ENCODE results near the gene FMNL3. TPM values are rescaled to one million over a fixed set of nuclear protein-coding genes. Genes with fewer than 3 reads are reported as not detected.

The FMNL3 gene
- total RNA-seq, 1 experiment from 2014 or later: 5.6 TPM

- Histone ChIP-seq H3K4me2 (no peak overlapping the region), H4K20me1 (ENCODE audit: insufficient read depth) (no peaks in the 10 kb centered on the region), H3K9me2 (ENCODE audit: insufficient read depth) (no peaks in the 10 kb centered on the region), H3K4me1 (replicated peaks; ENCODE audit: insufficient read depth) (no peaks in the 10 kb centered on the region), H3K79me2 (ENCODE audit: low read depth) (no peaks in the 10 kb centered on the region), H3K9me3 (ENCODE audit: insufficient read depth, low read depth) (no peaks in the 10 kb centered on the region), H3K36me3 (ENCODE audit: low read depth) (no peaks in the 10 kb centered on the region), H3K27ac (no peak overlapping the region), H3K4me3 (no peak overlapping the region), H3F3A (ENCODE audit: insufficient read depth, low read depth) (no peaks in the 10 kb centered on the region), H2AFZ (no peak overlapping the region), H3K27me3 (ENCODE audit: insufficient read depth, low read depth) (no peaks in the 10 kb centered on the region)
- intact Hi-C loops (cut with micrococcal nuclease; ENCODE audit: unreplicated experiment): no loop called here
- DNase-seq: no peak
- TF ChIP-seq CTCF (conservative IDR thresholded peaks at IDR 0.05): no peak
- TF ChIP-seq EZH2 (IDR thresholded peaks at IDR 0.05; ENCODE audit: low read depth): no peak
- BruUV-seq (replicated peaks): no TSS peak
- CTCF ChIA-PET: no interaction called here
- POLR2A ChIA-PET (ENCODE audit: unreplicated experiment): no interaction called here
Measured at GRCh38 chr12:49588721-49589516, 118.3 kb downstream of the FMNL3 start.

GRCh38 chr12:49588281-49588680, 118.9 kb downstream of the FMNL3 start:
- Histone ChIP-seq H3K9me3 (ENCODE audit: insufficient read depth, low read depth) (no peaks in the 10 kb centered on the region), H3K79me2 (ENCODE audit: low read depth) (no peaks in the 10 kb centered on the region), H2AFZ (no peak overlapping the region), H3K27ac (no peak overlapping the region), H3K4me2 (no peak overlapping the region), H3K9me2 (ENCODE audit: insufficient read depth) (no peaks in the 10 kb centered on the region), H3K4me3 (no peak overlapping the region), H3K4me1 (replicated peaks; ENCODE audit: insufficient read depth) (no peaks in the 10 kb centered on the region), H3K27me3 (ENCODE audit: insufficient read depth, low read depth) (no peaks in the 10 kb centered on the region), H4K20me1 (ENCODE audit: insufficient read depth) (no peaks in the 10 kb centered on the region), H3K36me3 (ENCODE audit: low read depth) (no peaks in the 10 kb centered on the region), H3F3A (ENCODE audit: insufficient read depth, low read depth) (no peaks in the 10 kb centered on the region)
- BruUV-seq (replicated peaks): no TSS peak
- ChIA-PET POLR2A (ENCODE audit: unreplicated experiment) (no interaction called here), CTCF (no interaction called here)
- TF ChIP-seq CTCF (conservative IDR thresholded peaks at IDR 0.05): no peak
- TF ChIP-seq EZH2 (IDR thresholded peaks at IDR 0.05; ENCODE audit: low read depth): no peak
- intact Hi-C loops (cut with micrococcal nuclease; ENCODE audit: unreplicated experiment): no loop called here
- no peak for DNase-seq

GRCh38 chr12:49587174-49587908, 119.9 kb downstream of the FMNL3 start:
- intact Hi-C loops (cut with micrococcal nuclease; ENCODE audit: unreplicated experiment): no loop called here
- Histone ChIP-seq H3K27ac (no peak overlapping the region), H3K4me3 (no peak overlapping the region), H2AFZ (no peak overlapping the region), H3K79me2 (ENCODE audit: low read depth) (0 out of 2 replicates have a peak, but pooled peaks cover under 1% of the 10 kb centered on the region), H3K9me3 (ENCODE audit: insufficient read depth, low read depth) (no peaks in the 10 kb centered on the region), H3K4me2 (no peak overlapping the region), H3F3A (ENCODE audit: insufficient read depth, low read depth) (0 out of 2 replicates have a peak, but pooled peaks cover under 1% of the 10 kb centered on the region), H3K36me3 (ENCODE audit: low read depth) (no peaks in the 10 kb centered on the region), H3K27me3 (ENCODE audit: insufficient read depth, low read depth) (no peaks in the 10 kb centered on the region), H3K4me1 (replicated peaks; ENCODE audit: insufficient read depth) (no peaks in the 10 kb centered on the region), H3K9me2 (ENCODE audit: insufficient read depth) (no peaks in the 10 kb centered on the region), H4K20me1 (ENCODE audit: insufficient read depth) (no peaks in the 10 kb centered on the region)
- BruUV-seq (replicated peaks): no TSS peak
- ChIA-PET POLR2A (ENCODE audit: unreplicated experiment) (no interaction called here), CTCF (no interaction called here)
- no peak for TF ChIP-seq EZH2 (IDR thresholded peaks at IDR 0.05; ENCODE audit: low read depth)
- no peak for TF ChIP-seq CTCF (conservative IDR thresholded peaks at IDR 0.05)
- DNase-seq: no peak

Other genes starting within 250 kb of the FMNL3 start
- not detected in 2 replicates for gene KCNH3, start 168.4 kb downstream of the FMNL3 start, total RNA-seq (2021)
- gene MCRS1, start 139.3 kb downstream of the FMNL3 start, total RNA-seq (2021): 66.9 and 71.5 TPM in 2 replicates
- gene FAM186B, start 101.8 kb downstream of the FMNL3 start, total RNA-seq (2021): 1.3 and 1.7 TPM in 2 replicates
- 27.5 and 28.9 TPM in 2 replicates for gene PRPF40B, start 83.8 kb downstream of the FMNL3 start, total RNA-seq (2021)
- 685 and 690 TPM in 2 replicates for gene TMBIM6, start 34.2 kb upstream of the FMNL3 start, total RNA-seq (2021)
- gene NCKAP5L, start 121.0 kb upstream of the FMNL3 start, total RNA-seq (2021): 20.5 and 20.9 TPM in 2 replicates
- gene BCDIN3D, start 135.7 kb upstream of the FMNL3 start, total RNA-seq (2021): 2.5 and 4.7 TPM in 2 replicates
- gene FAIM2, start 196.5 kb upstream of the FMNL3 start, total RNA-seq (2021): not detected in 2 replicates
- gene AQP2, start 243.3 kb upstream of the FMNL3 start, total RNA-seq (2021): not detected in 2 replicates